Measurements from ENCODE around the gene CDKAL1. TPM values are rescaled to one million over a fixed set of nuclear protein-coding genes. Genes with fewer than 3 reads are reported as not detected.

CDKAL1 gene
- total RNA-seq, 1 experiment from 2014 or later = 16.1 TPM

GRCh38 chr6:21240709-21241108 lies 706.5 kb downstream of the CDKAL1 start:
- no peak for TF ChIP-seq EZH2 (IDR thresholded peaks at IDR 0.05; ENCODE audit: low read depth)
- TF ChIP-seq, protein P1, sequence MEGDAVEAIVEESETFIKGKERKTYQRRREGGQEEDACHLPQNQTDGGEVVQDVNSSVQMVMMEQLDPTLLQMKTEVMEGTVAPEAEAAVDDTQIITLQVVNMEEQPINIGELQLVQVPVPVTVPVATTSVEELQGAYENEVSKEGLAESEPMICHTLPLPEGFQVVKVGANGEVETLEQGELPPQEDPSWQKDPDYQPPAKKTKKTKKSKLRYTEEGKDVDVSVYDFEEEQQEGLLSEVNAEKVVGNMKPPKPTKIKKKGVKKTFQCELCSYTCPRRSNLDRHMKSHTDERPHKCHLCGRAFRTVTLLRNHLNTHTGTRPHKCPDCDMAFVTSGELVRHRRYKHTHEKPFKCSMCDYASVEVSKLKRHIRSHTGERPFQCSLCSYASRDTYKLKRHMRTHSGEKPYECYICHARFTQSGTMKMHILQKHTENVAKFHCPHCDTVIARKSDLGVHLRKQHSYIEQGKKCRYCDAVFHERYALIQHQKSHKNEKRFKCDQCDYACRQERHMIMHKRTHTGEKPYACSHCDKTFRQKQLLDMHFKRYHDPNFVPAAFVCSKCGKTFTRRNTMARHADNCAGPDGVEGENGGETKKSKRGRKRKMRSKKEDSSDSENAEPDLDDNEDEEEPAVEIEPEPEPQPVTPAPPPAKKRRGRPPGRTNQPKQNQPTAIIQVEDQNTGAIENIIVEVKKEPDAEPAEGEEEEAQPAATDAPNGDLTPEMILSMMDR (conservative IDR thresholded peaks at IDR 0.05) = no peak
- intact Hi-C loops (cut with micrococcal nuclease; ENCODE audit: unreplicated experiment) = no loop called here
- H4K20me1 ChIP-seq (ENCODE audit: insufficient read depth) = no peaks in the 10 kb centered on the region
- H3K4me2 ChIP-seq = no peak overlapping the region
- no peak overlapping the region for H3K27ac ChIP-seq
- no peak overlapping the region for H3K4me3 ChIP-seq
- peaks cover 3% of the 10 kb centered on the region; the same call in 1 of the 2 replicates for H3K9me3 ChIP-seq (ENCODE audit: insufficient read depth, low read depth)
- H3F3A ChIP-seq (ENCODE audit: insufficient read depth, low read depth) = no peaks in the 10 kb centered on the region
- H3K36me3 ChIP-seq (ENCODE audit: low read depth) = no peaks in the 10 kb centered on the region
- no peak overlapping the region for H2AFZ ChIP-seq
- DNase-seq = no peak
- BruUV-seq (replicated peaks) = no TSS peak
- H3K9me2 ChIP-seq (ENCODE audit: insufficient read depth) = no peaks in the 10 kb centered on the region
- no peaks in the 10 kb centered on the region for H3K27me3 ChIP-seq (ENCODE audit: insufficient read depth, low read depth)
- H3K79me2 ChIP-seq (ENCODE audit: low read depth) = no peaks in the 10 kb centered on the region
- ChIA-PET CTCF (no interaction called here), POLR2A (ENCODE audit: unreplicated experiment) (no interaction called here)
- no peaks in the 10 kb centered on the region for H3K4me1 ChIP-seq (replicated peaks; ENCODE audit: insufficient read depth)

GRCh38 chr6:21241231-21242130 lies 707.2 kb downstream of the CDKAL1 start:
- POLR2A ChIA-PET (ENCODE audit: unreplicated experiment) = no interaction called here
- CTCF ChIA-PET = no interaction called here
- H3K36me3 ChIP-seq (ENCODE audit: low read depth) = no peaks in the 10 kb centered on the region
- H4K20me1 ChIP-seq (ENCODE audit: insufficient read depth) = no peaks in the 10 kb centered on the region
- no peak for DNase-seq
- intact Hi-C loops (cut with micrococcal nuclease; ENCODE audit: unreplicated experiment) = no loop called here
- H3K9me3 ChIP-seq (ENCODE audit: insufficient read depth, low read depth) = peaks cover 6% of the 10 kb centered on the region
- H3K4me1 ChIP-seq (replicated peaks; ENCODE audit: insufficient read depth) = no peaks in the 10 kb centered on the region
- no peaks in the 10 kb centered on the region for H3K79me2 ChIP-seq (ENCODE audit: low read depth)
- H2AFZ ChIP-seq = no peak overlapping the region
- H3K4me3 ChIP-seq = no peak overlapping the region
- H3F3A ChIP-seq (ENCODE audit: insufficient read depth, low read depth) = no peaks in the 10 kb centered on the region
- no peak overlapping the region for H3K4me2 ChIP-seq
- no TSS peak for BruUV-seq (replicated peaks)
- no peaks in the 10 kb centered on the region for H3K9me2 ChIP-seq (ENCODE audit: insufficient read depth)
- no peaks in the 10 kb centered on the region for H3K27me3 ChIP-seq (ENCODE audit: insufficient read depth, low read depth)
- H3K27ac ChIP-seq = no peak overlapping the region
- TF ChIP-seq, protein P1 (conservative IDR thresholded peaks at IDR 0.05) = no peak
- no peak for TF ChIP-seq EZH2 (IDR thresholded peaks at IDR 0.05; ENCODE audit: low read depth)

GRCh38 chr6:21244897-21245470 lies 710.7 kb downstream of the CDKAL1 start:
- Histone ChIP-seq H3K4me1 (replicated peaks; ENCODE audit: insufficient read depth) (no peaks in the 10 kb centered on the region), H3K9me3 (ENCODE audit: insufficient read depth, low read depth) (peaks cover 3% of the 10 kb centered on the region; the same call in 1 of the 2 replicates), H3K27me3 (ENCODE audit: insufficient read depth, low read depth) (no peaks in the 10 kb centered on the region), H2AFZ (no peak overlapping the region), H3F3A (ENCODE audit: insufficient read depth, low read depth) (no peaks in the 10 kb centered on the region), H3K36me3 (ENCODE audit: low read depth) (no peaks in the 10 kb centered on the region), H3K4me2 (no peak overlapping the region), H3K79me2 (ENCODE audit: low read depth) (no peaks in the 10 kb centered on the region), H4K20me1 (ENCODE audit: insufficient read depth) (no peaks in the 10 kb centered on the region), H3K4me3 (no peak overlapping the region), H3K9me2 (ENCODE audit: insufficient read depth) (no peaks in the 10 kb centered on the region), H3K27ac (no peak overlapping the region)
- ChIA-PET CTCF (no interaction called here), POLR2A (ENCODE audit: unreplicated experiment) (no interaction called here)
- TF ChIP-seq, protein P1 (conservative IDR thresholded peaks at IDR 0.05) = no peak
- no peak for TF ChIP-seq EZH2 (IDR thresholded peaks at IDR 0.05; ENCODE audit: low read depth)
- no peak for DNase-seq
- BruUV-seq (replicated peaks) = no TSS peak
- intact Hi-C loops (cut with micrococcal nuclease; ENCODE audit: unreplicated experiment) = no loop called here
